COLO829 (cell line): ENCODE results near the gene ALOXE3.
"Not testable (repeated sequence)": the region's sequence is repeated elsewhere in the genome, so short reads cannot be mapped to it uniquely, and the experiment has no call there.

Source experiments
- DNase-seq: peaks from one replicate; pipeline ENCODE4 v3.0.0; 2012; ENCODE audit warnings: low spot score

ALOXE3 gene

DNA sequence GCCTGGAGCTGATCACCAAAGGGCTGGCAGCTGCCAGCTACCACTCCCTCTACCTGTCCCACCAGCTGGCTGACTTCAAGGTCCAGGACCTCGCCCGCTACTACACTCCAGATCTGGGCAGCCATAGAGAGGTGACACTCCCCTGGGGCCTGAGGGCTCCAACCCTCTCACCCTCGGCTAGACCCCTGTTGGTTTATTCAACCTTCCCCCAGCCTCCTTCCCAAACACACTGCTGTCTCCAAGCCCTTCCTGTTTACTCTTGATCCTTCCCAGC lies 48.8 kb downstream of the ALOXE3 start:
- DNase-seq: no peak

DNA sequence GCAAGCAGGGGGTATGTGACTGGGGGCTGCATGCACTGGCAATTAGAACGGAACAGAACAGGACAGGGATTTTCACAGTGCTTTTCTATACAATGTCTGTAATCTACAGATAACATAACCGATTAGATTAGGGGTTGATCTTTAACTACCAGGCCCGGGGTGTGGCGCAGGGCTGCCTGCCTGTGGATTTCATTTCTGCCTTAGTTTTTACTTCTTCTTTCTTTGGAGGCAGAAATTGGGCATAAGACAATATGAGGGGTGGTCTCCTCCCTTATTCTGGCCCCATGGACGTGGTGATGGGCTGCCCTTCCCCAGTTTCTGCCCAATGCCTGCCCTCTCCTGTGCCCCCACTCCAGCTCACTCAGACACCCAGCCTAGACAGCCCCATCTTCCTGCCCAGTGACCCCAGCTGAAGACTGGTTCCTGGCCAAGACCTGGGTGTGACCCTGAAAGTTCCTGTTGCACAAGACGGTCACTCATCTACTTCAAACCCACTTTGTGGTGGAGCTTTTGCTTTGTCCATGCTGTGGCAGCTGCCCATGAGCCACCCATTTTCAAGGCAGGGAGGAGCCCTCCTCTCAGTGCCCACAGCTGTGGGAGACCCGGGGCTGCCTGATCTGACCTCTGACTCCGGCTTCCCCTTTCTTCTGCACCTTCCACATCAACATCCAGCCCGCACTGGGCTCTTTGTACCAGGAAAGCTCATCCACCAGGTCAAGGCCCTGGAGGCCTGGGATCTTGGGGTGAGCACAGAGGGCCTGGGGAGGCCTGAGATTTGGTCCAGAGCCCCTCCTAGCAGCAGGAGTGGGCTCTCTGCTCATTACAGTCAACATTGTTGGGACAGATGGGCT lies 49.4 kb downstream of the ALOXE3 start:
- DNase-seq: no peak

DNA sequence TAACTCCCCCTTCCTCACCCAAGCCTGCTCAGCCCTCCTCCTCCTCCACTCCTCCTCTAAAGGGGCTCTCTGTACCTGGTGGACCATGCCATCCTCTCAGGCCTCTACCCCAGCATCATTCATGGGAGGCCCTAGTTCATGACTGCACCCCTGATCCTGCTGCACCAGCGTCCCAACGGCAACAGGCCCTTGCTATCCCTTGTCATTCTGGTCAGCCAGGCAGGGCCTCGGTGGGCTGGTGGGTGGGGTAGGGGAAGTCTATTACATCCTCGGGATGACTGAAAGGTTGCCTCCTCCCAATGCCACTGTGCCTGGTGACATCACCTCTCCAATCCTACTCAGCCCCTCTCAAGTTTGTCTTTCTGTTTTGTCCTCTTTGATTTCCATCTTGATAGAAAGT lies 50.5 kb downstream of the ALOXE3 start:
- no peak for DNase-seq

DNA sequence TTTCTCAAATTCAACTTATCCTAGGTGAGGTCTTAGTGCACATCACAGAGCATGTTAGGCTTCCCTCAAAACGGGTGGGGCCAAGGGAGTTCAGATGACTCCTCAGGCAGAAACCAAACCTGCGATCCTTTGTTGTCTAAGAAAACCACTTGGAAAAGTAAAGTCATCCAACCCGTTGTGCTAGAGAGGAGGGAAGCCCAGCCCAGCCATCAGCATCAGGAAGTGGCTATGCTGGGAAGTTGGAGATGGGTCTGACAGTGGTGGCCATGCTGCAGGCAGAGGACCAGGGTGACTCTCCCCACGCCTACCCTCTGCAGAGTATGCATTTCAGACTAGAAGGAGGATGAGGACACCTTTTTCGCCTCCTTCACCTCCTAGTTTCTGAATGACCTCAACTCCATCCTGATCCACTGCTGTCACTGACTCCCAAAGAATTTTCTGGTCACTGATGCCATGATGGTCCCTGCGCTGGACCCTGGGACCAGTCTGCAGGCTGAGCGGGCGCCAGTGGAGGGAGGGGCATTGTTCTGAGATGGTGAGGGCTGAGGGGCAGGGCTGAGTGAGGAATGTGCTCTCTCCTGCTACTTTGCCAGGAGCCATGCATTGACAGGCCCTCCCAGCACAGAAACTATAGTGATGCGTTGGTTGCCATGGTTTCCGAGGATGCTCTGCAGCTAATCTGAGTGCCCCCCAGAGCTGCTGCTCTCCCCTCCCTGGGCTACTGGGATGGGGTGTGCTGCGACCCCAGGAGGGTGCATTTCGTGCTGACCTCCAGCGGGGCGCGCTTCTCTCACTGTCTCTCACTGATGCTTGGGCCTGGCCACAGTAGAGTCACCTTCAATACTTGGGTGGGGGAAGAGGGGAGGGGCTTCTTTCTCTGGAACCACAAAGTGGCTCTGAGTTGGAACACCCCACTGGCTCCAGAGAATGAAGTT lies 51.2 kb downstream of the ALOXE3 start:
- no peak for DNase-seq

DNA sequence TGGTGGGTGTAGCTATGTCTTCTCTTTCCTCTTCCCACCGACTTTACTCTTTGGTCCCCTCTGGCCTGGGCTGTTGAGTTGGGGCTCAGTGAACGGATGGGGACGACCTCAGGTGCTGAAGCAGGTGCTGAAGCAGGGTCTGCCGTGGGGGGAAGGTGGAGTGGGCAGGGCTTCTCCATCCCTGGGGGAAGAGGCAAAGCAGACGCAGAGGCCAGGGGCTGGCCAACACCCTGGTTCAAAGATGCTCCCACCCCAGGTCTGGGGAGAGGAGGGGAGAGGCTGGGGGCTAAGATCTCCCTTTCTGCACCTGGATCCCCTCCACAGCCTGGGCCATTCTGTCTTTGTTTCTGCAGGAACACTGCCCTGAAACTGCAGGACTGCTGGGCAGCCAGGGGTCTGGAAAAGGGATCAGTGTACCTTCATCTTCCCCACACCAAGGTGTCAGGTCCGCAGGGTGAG lies 53.7 kb downstream of the ALOXE3 start:
- DNase-seq: no peak

DNA sequence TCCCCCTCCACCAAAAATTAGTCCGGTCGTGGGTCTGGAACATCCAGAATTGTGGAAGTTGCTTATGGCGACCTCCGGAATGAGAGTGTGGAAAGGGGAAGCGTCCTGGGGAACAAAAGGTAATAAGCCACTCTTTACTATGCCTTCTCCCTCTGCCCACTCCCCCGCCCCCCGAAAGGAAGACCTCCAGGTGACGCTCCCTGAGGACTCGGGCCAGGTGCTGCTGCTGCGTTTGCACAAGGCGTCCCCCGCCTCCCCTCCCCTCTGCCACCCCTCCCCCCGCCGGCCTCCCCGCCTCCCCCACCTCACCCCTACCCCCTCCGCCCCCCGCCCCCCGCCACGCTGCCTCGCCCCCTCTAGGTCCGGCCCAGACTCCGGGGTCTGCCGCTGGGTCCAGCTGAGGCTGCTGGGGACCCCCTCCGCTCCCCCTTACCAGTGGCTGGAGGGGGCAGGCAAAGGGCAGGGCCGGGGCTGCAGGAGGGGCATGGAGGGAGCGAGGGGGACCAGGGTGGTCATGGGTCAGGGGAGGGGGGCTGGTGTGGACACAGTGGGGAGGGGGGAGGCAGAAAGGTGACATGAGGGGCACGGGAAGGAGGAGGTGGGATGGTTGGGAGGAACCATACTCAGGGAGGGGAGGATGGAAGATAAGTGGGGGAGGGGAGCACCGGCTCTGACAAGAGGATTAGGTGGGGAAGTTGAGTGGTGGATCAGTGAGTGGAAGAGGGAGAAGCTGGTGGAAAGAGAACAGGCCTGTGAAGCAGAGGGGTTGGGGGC lies 54.4 kb downstream of the ALOXE3 start:
- DNase-seq: no peak

DNA sequence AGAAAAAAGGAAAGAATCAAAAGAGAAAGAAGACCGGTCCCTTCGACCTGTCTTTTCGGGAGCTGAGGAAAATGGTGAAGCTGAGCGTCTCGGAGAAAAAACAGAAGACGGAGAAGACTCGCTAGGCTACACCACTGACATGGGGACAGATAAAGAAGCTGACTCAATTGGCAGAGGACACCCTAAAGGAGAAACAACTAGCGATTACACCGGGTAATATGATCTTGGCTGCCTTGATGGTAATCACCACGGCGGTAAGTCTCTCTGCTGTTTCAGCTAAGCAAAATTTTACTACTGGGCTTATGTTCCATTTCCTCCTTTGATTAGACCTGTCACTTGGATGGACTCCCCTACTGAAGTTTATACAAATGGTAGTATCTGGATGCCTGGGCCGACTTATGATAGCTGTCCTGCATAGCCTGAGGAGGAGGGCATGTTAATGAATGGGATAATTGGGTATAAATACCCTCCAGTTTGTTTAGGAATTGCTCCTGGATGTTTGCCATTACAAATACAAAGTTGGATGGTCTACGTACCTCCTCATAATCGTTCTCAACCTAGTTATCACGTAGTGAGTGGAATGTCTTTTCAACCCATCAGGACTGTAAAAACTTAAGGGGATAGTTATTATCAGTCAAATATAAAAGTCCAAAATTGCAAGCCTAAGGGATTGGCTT lies 55.4 kb downstream of the ALOXE3 start:
- DNase-seq: no peak

DNA sequence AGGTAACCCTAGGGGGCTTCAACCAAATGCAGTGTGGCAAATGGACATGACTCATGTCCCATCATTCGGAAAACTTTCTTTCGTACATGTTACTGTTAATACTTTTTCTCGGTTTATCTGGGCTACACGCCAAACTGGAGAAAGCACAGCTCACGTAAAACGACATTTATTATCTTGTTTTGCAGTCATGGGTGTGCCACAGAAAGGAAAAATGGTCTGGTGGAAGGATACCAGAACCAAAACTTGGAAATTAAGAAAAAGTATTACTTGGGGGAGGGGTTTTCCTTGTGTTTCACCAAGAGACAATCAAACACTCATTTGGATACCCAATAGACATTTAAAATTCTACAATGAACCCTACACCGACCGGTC lies 55.9 kb downstream of the ALOXE3 start:
- DNase-seq: no peak

DNA sequence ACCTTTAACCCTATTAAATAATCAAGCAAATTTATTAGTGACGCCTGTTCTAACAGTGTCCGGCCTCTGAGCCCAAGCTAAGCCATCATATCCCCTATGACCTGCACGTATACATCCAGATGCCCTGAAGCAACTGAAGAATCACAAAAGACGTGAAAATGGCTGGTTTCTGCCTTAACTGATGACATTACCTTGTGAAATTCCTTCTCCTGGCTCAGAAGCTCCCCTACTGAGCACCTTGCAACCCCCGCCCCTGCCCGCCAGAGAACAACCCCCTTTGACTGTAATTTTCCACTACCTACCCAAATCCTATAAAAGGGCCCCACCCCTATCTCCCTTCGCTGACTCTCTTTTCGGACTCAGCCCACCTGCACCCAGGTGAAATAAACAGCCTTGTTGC lies 56.5 kb downstream of the ALOXE3 start:
- DNase-seq: not testable (repeated sequence)

DNA sequence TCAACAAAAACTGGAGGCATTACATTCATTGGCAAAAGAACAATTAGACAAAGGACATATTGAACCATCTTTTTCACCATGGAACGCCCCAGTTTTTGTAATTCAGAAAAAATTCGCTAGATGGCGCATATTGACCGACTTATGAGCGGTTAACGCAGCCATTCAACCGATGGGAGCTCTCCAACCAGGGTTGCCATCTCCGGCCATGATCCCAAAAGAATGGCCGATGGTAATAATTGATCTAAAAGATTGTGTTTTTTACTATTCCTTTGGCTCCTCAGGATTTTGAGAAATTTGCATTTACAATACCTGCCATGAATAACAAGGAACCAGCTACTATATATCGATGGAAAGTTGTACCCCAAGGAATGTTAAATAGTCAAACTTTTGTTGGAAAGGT lies 58.0 kb downstream of the ALOXE3 start:
- peak; percentile 95 for DNase-seq

DNA sequence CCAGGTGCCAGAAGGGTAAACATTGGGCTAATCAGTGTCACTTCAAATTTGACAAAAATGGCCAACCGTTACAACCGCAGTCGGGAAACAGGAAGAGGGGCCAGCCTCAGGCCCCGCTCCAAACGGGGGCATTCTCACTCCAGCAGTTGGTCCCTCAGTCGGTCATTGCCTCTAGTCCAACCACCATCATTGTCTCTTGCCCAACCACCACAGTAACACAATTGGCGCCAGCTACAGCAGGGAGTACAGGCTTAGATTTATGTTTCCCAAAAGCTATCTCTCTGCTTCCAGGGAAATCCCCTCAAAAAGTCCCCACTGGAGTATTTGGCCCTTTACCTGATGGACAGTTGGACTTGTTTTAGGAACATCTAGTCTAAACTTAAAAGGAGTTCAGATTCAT lies 59.2 kb downstream of the ALOXE3 start:
- DNase-seq: no peak

DNA sequence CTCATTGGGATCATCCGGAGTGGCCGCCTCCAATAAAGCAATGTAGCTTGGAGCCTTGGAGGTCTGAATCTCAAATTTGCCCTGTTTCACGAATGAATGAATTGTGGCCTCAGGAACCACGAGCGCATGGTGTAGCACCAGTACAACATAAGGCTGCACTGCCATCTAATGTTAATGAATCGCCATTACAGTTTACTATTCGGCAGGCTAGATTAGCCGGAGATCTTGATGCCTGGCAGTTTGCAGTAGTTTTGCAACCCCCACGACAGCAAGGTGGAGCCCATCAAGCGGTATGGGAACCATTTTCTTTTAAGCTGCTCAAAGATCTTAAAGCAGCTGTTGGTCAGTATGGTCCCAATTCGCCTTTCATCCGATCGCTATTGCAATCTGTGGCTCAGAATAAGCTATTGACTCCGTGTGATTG lies 60.6 kb downstream of the ALOXE3 start:
- peak; percentile 94 for DNase-seq

DNA sequence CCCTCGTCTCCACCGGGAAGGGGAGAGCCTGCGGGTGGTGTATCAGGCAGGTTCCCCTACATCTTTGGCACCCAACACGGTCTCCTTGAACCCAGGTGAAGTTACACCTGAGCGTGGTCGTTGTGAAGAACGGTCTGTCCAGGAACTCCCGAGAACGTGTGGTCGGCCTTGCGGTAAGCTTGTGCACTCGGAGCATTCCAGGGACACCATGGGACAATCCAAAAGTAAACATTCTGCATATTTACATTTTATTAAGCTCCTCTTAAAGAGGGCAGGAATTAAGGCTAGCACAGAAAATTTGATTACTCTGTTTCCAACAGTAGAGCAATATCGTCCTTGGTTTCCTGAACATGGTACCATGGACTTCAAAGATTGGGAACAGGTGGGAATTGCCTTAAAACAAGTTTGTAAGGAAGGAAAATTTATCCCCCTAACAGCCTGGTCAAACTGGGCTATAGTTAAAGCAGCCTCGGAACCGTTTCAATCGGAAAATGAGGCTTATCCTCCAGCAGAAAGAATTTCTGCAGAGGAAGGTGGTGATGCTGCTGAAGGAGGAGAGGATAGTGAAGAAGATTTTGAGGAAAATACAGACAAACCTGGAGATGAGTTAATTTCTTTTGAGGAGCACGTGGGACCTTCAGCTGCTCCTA lies 61.2 kb downstream of the ALOXE3 start:
- DNase-seq: no peak

DNA sequence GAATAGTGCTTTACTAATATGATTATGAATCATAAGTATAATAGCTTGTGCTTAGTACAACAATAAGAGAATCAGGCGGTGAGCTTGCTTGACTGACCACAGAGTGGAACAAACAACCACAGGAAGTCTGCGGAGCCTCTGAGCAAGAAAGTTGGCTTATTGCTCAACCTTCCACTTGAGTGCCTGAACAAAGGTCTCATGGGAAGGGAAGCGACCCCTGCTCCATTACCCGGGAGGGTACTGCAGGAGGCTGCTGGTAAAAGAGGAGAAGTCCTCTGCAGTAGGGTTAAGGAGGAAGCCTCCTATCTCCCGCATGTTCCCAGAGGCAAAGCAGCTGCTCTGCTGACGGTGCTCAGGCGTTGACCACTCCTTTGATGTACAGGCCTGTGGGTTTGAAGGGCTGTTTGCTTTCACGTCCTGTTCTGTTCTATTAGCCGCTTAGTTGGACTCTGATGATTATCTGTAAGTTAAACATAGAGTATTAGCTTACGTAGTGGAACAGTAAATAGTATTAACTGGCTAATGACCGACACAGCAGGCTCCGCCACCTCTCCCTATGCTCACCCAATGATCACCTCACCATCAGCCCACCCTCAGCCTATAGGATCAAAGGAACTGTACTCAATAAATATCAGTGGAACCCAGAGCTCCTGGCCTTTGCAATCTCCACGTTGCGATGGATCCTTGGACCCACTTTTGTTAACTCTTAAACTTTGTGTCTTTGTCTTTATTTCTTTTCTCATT lies 61.9 kb downstream of the ALOXE3 start:
- DNase-seq: no peak

DNA sequence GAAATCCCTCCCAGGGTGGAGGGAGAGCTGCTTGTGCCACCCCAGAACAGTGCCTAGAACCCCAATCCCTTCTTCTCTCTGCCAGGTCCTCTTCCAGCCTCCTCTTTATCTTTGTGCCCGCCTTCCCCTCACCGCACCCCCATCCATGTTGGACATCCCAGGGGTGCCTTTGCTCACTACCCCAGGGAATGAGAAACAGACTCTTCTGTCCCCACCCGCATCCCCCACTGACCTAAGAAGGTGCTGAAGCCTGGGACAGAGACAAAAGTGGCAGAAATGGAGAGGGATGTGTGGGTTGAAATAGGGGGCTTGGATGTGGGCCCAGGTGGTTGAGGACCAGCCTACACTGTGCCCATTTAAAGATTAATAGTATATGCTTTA lies 62.5 kb downstream of the ALOXE3 start:
- no peak for DNase-seq

DNA sequence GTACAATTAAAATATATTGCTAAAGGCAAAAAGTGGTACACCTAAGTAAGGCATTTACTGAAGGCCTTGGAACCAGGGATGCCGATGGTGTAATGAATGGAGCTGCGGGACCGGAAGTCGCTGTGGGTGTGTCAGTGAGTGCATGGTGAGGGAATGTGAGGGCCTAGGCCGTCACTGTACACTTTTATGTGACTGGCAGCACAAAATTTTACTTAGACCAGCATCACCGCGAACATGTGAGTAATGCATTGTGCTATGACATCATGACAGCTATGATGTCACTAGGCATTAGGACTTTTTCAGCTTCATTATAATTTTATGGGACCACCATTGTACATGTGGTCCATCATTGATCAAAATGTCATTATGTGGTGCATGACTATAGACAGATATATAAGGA lies 64.7 kb downstream of the ALOXE3 start:
- no peak for DNase-seq

DNA sequence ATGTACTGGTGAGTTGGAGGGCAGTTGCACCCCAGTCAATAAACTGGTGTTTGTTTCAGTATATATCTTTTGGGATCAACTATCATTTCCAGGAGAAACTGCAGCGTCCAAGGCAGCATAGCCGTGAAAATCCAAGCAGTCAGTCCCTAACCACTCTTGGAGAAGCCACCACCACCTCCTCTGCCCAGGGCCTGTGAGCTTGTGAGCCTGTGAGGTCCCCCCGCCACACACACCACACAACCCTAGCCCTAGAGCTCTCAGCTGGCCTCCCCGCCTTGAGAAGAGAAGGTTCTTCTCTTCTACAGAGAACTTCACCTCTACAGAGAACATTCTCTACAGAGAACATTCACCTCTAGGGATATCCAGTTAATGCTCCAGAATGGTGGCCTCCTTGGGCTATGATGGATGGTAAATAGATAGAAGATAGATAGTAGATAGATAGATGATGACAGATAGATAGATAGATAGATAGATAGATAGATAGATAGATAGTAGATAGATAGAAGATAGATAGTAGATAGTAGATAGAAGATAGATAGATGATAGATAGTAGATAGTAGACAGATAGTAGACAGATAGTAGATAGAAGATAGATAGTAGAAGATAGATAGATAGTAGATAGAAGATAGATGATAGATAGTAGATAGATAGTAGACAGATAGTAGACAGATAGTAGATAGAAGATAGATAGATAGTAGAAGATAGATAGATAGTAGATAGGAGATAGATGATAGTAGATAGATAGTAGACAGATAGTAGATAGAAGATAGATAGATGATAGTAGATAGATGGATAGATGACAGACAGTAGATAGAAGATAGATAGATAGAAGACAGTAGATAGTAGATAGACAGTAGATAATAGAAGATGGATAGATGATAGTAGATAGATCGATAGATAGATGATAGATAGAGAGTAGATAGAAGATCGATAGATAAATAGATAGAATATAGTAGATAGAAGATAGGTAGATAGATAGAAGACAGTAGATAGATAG lies 65.8 kb downstream of the ALOXE3 start:
- DNase-seq: no peak

DNA sequence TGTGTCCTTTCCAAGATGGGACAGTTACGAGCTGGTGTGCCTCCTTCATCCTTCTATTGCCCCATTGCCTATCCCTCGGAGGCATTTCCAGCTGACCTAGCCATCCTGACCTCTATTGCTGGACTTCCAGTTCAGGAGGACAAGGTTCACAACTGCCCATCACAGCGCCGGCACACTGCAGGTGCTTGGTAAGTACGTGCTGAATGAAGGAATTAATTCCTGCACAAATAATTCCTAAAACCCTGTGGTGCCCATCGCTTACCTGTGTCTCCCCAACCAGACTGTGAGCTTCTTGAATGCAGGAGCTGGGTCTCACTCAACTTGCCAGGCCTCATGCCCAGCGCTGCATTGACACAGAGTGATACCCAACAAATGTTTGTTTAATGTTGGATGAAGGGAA lies 66.5 kb downstream of the ALOXE3 start:
- no peak for DNase-seq

DNA sequence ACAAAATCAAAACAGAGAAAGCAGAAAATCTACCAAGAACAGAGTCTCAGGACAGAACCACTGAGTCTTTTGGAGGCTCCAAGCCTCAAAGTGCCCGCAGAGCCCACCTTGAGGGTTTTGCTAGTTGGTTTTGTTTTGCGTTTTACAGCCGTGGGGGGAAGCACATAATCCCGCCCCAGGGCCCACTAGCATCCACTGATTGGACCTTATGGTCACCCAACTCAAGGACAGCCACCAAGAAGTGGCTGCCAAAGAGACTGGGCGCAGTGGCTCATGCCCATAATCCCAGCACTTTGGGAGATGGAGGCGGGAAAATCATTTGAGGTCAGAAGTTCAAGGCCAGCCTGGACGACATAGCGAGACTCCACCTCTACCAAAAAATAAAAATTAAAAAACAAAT lies 69.6 kb downstream of the ALOXE3 start:
- DNase-seq: no peak

DNA sequence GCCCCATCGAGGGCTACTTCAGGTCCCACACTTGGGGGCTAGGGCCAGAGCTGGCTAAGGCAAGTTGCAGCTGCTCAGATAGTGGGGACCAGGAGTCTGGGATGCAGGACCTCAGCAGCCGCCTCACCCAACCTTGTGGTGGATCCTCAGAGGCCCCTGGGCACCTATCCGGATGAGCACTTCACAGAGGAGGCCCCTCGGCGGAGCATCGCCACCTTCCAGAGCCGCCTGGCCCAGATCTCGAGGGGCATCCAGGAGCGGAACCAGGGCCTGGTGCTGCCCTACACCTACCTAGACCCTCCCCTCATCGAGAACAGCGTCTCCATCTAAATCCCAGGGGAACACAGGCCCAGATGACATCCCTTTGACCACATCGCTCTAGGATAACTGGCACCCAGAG lies 70.1 kb downstream of the ALOXE3 start:
- DNase-seq: no peak
